ENCODE results near the gene P4HA2.
A peak's percentile ranks its signal among the peaks of the same experiment; 100 is the strongest.
"Not testable (repeated sequence)": the region's sequence is repeated elsewhere in the genome, so short reads cannot be mapped to it uniquely, and the experiment has no call there.

The P4HA2 gene

GRCh38 chr5:132198571-132198970 lies 29.1 kb downstream of the P4HA2 start:
- DNase-seq, result peak; percentile 30

GRCh38 chr5:132195727-132196126 lies 31.9 kb downstream of the P4HA2 start:
- DNase-seq, result no peak

- no peak for DNase-seq
Observed at GRCh38 chr5:132193165-132193694, 34.4 kb downstream of the P4HA2 start.

- no peak for DNase-seq
Observed at GRCh38 chr5:132190161-132190817, 37.4 kb downstream of the P4HA2 start.

GRCh38 chr5:132184588-132184987 lies 43.1 kb downstream of the P4HA2 start:
- no peak for DNase-seq

- no peak for DNase-seq
Observed at GRCh38 chr5:132183723-132184122, 43.9 kb downstream of the P4HA2 start.

GRCh38 chr5:132182359-132183040 lies 45.2 kb downstream of the P4HA2 start:
- DNase-seq, result no peak

- DNase-seq, result no peak
Observed at GRCh38 chr5:132181011-132181629, 46.5 kb downstream of the P4HA2 start.

GRCh38 chr5:132180134-132180745 lies 47.4 kb downstream of the P4HA2 start:
- DNase-seq, result no peak

GRCh38 chr5:132179405-132179804 lies 48.2 kb downstream of the P4HA2 start:
- DNase-seq, result no peak

- no peak for DNase-seq
Observed at GRCh38 chr5:132177691-132178149, 49.9 kb downstream of the P4HA2 start.

- DNase-seq, result no peak
Observed at GRCh38 chr5:132176987-132177386, 50.7 kb downstream of the P4HA2 start.

- DNase-seq, result peak; percentile 57
Observed at GRCh38 chr5:132176521-132176945, 51.1 kb downstream of the P4HA2 start.

GRCh38 chr5:132162945-132163344 lies 64.7 kb downstream of the P4HA2 start:
- no peak for DNase-seq

GRCh38 chr5:132161574-132162326 lies 65.9 kb downstream of the P4HA2 start:
- not testable (repeated sequence) for DNase-seq

GRCh38 chr5:132156413-132156812 lies 71.2 kb downstream of the P4HA2 start:
- DNase-seq, result no peak

GRCh38 chr5:132150565-132150964 lies 77.1 kb downstream of the P4HA2 start:
- no peak for DNase-seq

- no peak for DNase-seq
Observed at GRCh38 chr5:132147663-132148062, 80.0 kb downstream of the P4HA2 start.

GRCh38 chr5:132145326-132145725 lies 82.3 kb downstream of the P4HA2 start:
- not testable (repeated sequence) for DNase-seq

GRCh38 chr5:132143148-132143547 lies 84.5 kb downstream of the P4HA2 start:
- no peak for DNase-seq

- DNase-seq, result no peak
Observed at GRCh38 chr5:132142459-132142858, 85.2 kb downstream of the P4HA2 start.

Data from activated CD8-positive, alpha-beta memory T cell treated with anti-CD3 and anti-CD28 coated beads, Interleukin-2, amount 50 U/mL, for 48 hours (primary cell).